ENCODE measurements around the gene KIF3A.

KIF3A gene

DNA sequence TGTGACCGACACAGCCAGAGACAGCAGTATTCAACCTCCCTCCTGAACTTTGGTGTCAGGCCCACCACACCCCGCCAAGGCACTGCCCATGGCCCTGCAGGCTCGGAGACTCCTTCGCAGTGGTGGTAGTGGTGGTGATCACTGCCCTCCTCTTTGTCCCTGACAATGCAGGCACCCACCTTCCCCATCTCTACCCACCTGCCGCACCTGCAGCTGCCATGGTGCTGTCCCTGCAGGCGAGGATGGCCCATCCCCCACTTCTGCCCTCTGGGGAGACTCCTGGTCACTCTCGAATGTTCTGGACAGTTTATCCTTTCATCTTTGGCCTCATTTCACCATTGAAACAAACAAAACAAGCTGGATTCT is 67.9 kb downstream of the KIF3A start:
- no peaks in the 10 kb centered on the region for H3K79me2 ChIP-seq (ENCODE audit: insufficient read depth, low read length)
- H3K9me3 ChIP-seq (ENCODE audit: insufficient read depth, low read depth, low read length): no peaks in the 10 kb centered on the region
- no peak overlapping the region for H3K4me2 ChIP-seq (ENCODE audit: low read depth, low read length, poor library complexity, severe bottlenecking)
- TF ChIP-seq, protein P1, sequence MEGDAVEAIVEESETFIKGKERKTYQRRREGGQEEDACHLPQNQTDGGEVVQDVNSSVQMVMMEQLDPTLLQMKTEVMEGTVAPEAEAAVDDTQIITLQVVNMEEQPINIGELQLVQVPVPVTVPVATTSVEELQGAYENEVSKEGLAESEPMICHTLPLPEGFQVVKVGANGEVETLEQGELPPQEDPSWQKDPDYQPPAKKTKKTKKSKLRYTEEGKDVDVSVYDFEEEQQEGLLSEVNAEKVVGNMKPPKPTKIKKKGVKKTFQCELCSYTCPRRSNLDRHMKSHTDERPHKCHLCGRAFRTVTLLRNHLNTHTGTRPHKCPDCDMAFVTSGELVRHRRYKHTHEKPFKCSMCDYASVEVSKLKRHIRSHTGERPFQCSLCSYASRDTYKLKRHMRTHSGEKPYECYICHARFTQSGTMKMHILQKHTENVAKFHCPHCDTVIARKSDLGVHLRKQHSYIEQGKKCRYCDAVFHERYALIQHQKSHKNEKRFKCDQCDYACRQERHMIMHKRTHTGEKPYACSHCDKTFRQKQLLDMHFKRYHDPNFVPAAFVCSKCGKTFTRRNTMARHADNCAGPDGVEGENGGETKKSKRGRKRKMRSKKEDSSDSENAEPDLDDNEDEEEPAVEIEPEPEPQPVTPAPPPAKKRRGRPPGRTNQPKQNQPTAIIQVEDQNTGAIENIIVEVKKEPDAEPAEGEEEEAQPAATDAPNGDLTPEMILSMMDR (conservative IDR thresholded peaks at IDR 0.05; ENCODE audit: low read length): no peak
- no peak for TF ChIP-seq EZH2phosphoT487 (IDR thresholded peaks at IDR 0.05; ENCODE audit: borderline replicate concordance)
- H2AFZ ChIP-seq (ENCODE audit: low read length): no peak overlapping the region
- no peaks in the 10 kb centered on the region for H3K9me2 ChIP-seq (replicated peaks; ENCODE audit: low read depth, low read length)
- no peaks in the 10 kb centered on the region for H3K36me3 ChIP-seq (ENCODE audit: insufficient read depth, low read length)
- H3K9ac ChIP-seq (ENCODE audit: low read depth, low read length, poor library complexity, severe bottlenecking): no peak overlapping the region
- H4K20me1 ChIP-seq (ENCODE audit: insufficient read depth, low read length, poor library complexity, severe bottlenecking): no peaks in the 10 kb centered on the region
- H3K4me1 ChIP-seq (ENCODE audit: insufficient read depth, low read length, poor library complexity, severe bottlenecking): peaks cover 7% of the 10 kb centered on the region
- H3F3A ChIP-seq (ENCODE audit: low read depth): no peaks in the 10 kb centered on the region
- no peak overlapping the region for H3K4me3 ChIP-seq (ENCODE audit: low read length, poor library complexity, severe bottlenecking)
- H3K27me3 ChIP-seq (ENCODE audit: insufficient read depth, low read length, poor library complexity, severe bottlenecking): no peaks in the 10 kb centered on the region

DNA sequence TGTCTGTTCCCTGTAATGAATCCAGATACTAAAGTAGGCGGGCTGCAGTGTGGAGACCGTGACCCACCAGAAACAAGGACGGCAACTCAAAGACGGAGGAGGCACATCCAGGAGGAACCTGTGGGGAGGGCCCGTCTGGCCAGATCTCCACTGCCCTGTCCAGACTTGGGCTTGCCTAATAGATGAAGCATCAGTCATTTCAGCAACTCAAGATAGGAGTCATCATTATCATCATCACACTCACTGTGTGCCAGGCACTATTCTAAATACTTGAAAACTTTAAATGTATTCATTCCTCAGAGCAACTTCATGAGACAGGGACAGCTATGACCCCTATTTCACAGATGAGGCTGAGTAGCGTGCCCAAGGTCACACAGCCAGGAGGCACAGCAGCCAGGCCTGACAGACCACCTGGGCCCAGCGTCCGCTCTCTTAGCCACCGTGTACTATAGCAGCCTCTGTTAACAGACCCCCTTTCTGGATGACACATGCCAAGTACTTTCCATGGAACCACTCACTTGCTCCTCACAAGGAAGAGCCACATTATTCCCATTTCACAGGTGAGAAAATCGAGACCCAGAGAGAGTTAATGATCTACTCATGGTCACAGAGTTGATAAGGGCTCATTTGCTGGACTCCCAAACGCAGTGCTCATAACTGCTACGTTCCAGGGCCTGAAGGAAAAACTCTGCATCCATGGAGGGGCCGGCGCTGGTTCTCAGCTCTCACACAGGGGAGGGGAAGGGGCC is 68.5 kb downstream of the KIF3A start:
- TF ChIP-seq EZH2phosphoT487 (IDR thresholded peaks at IDR 0.05; ENCODE audit: borderline replicate concordance): no peak
- TF ChIP-seq, protein P1 (conservative IDR thresholded peaks at IDR 0.05; ENCODE audit: low read length): no peak
- Histone ChIP-seq H3K27me3 (ENCODE audit: insufficient read depth, low read length, poor library complexity, severe bottlenecking) (no peaks in the 10 kb centered on the region), H3F3A (ENCODE audit: low read depth) (no peaks in the 10 kb centered on the region), H3K9ac (ENCODE audit: low read depth, low read length, poor library complexity, severe bottlenecking) (no peak overlapping the region), H3K4me3 (ENCODE audit: low read length, poor library complexity, severe bottlenecking) (no peak overlapping the region), H4K20me1 (ENCODE audit: insufficient read depth, low read length, poor library complexity, severe bottlenecking) (no peaks in the 10 kb centered on the region), H3K4me2 (ENCODE audit: low read depth, low read length, poor library complexity, severe bottlenecking) (no peak overlapping the region), H3K36me3 (ENCODE audit: insufficient read depth, low read length) (no peaks in the 10 kb centered on the region), H3K9me2 (replicated peaks; ENCODE audit: low read depth, low read length) (no peaks in the 10 kb centered on the region), H3K79me2 (ENCODE audit: insufficient read depth, low read length) (no peaks in the 10 kb centered on the region), H2AFZ (ENCODE audit: low read length) (no peak overlapping the region), H3K4me1 (ENCODE audit: insufficient read depth, low read length, poor library complexity, severe bottlenecking) (peaks cover 7% of the 10 kb centered on the region), H3K9me3 (ENCODE audit: insufficient read depth, low read depth, low read length) (no peaks in the 10 kb centered on the region)

DNA sequence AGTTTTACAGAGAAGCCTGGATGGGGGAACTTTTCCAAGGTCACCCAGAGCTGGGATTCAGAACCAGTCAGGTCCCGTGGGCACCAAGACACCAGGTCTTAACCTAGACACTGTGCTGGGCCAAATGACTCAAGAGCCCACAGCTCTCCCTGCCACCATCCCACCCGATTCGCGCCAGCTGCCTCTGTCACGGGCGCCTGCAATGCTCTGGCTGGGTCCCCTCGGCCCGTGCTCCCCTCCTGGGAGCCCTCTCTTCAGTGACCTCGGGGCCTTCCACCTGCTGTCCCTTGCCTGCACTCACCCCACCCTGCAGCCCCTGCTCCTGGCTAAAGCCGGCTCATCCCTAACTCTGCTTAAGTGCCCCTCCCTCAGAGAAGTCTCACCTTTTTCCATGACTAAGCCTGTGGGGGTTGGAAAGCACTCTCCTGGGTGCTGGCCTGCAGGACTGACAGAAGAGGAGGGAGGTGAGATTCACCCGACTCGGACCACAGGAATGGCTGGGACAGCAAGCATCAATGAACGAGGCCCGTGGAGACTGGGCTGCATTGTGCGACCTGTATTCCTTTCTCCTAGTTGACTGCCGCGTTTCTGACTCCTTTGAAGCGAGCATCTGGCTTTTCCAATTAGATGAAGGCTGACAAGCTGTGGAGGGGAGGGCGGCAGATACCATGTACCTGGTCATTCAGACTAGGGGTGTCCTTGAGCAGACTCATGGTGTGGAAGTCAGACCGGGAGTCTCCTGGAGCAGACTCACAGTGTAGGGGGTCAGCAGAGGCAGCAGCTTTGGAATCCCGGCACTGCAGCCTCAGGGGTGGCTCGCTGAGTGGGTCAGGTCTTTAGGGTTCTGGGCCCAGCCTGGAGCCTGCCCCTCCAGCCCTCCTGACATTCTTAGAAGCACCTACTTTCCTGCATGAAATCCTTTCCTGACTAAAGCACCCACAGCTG is 69.3 kb downstream of the KIF3A start:
- H2AFZ ChIP-seq (ENCODE audit: low read length): no peak overlapping the region

More for the DNA sequence above, 69.3 kb downstream of the KIF3A start:
- Histone ChIP-seq H3K79me2 (ENCODE audit: insufficient read depth, low read length) (no peaks in the 10 kb centered on the region), H3K9ac (ENCODE audit: low read depth, low read length, poor library complexity, severe bottlenecking) (no peak overlapping the region), H3K4me3 (ENCODE audit: low read length, poor library complexity, severe bottlenecking) (no peak overlapping the region), H3K9me2 (replicated peaks; ENCODE audit: low read depth, low read length) (no peaks in the 10 kb centered on the region), H3K27me3 (ENCODE audit: insufficient read depth, low read length, poor library complexity, severe bottlenecking) (no peaks in the 10 kb centered on the region), H3F3A (ENCODE audit: low read depth) (no peaks in the 10 kb centered on the region), H3K36me3 (ENCODE audit: insufficient read depth, low read length) (no peaks in the 10 kb centered on the region), H4K20me1 (ENCODE audit: insufficient read depth, low read length, poor library complexity, severe bottlenecking) (no peaks in the 10 kb centered on the region), H3K9me3 (ENCODE audit: insufficient read depth, low read depth, low read length) (no peaks in the 10 kb centered on the region), H3K4me2 (ENCODE audit: low read depth, low read length, poor library complexity, severe bottlenecking) (no peak overlapping the region), H3K4me1 (ENCODE audit: insufficient read depth, low read length, poor library complexity, severe bottlenecking) (peaks cover 14% of the 10 kb centered on the region)
- TF ChIP-seq, protein P1 (conservative IDR thresholded peaks at IDR 0.05; ENCODE audit: low read length): no peak
- no peak for TF ChIP-seq EZH2phosphoT487 (IDR thresholded peaks at IDR 0.05; ENCODE audit: borderline replicate concordance)
